Esophagus squamous epithelium (tissue), 5 donors: ENCODE results near the gene HOXA9. TPM values are rescaled to one million over a fixed set of nuclear protein-coding genes. Genes with fewer than 3 reads are reported as not detected.

ENCODE experiments used
- DNase-seq: peaks from one replicate; lab custom pipeline; 2025; lab: John Stamatoyannopoulos, UW
- H3K27ac ChIP-seq, 4 donors: fragments of 200-600 bp; sonication (generic); one replicate each; pipeline ENCODE4 v1.5.1; 2016 to 2019; ENCODE audit warnings: mild to moderate bottlenecking in 1 of 4
- H3K27me3 ChIP-seq, 4 donors: fragments of 200-600 bp; sonication (generic); 1 replicate in 3 of 4; 2 replicates in 1 of 4; pipeline versions ENCODE4 v1.5.1 to v1.6.0; 2017 to 2021; ENCODE audit warnings: antibody characterized with exemption in 1 of 4
- H3K36me3 ChIP-seq, 3 donors: fragments of 200-600 bp; sonication (generic); one replicate each; pipeline ENCODE4 v1.5.1; 2016 to 2019
- H3K4me1 ChIP-seq, 3 donors: fragments of 200-600 bp; sonication (generic); one replicate each; pipeline ENCODE4 v1.5.1; 2017 to 2019
- H3K4me3 ChIP-seq, 4 donors: fragments of 200-600 bp; sonication (generic); 1 replicate in 3 of 4; 2 replicates in 1 of 4; pipeline ENCODE4 v1.5.1; 2016 to 2019; ENCODE audit warnings: mild to moderate bottlenecking in 2 of 4, moderate library complexity in 1 of 4
- H3K9me3 ChIP-seq, 3 donors: fragments of 200-600 bp; sonication (generic); one replicate each; pipeline ENCODE4 v1.5.1; 2016 to 2019
- CTCF ChIP-seq, 6 experiments: fragments of 450-650 bp in 4 of 6; fragments of 200-600 bp in 2 of 6; sonication (generic) in 2 of 6; IDR thresholded peaks; one replicate each; pipeline ENCODE4 v1.5.1; 2016 to 2019; ENCODE audit warnings: antibody characterized with exemption in 6 of 6, mild to moderate bottlenecking in 4 of 6, moderate library complexity in 4 of 6
- POLR2A ChIP-seq, 4 donors: fragments of 450-650 bp; IDR thresholded peaks; one replicate each; pipeline ENCODE4 v1.6.1; 2017; ENCODE audit warnings: antibody characterized with exemption in 4 of 4, mild to moderate bottlenecking in 4 of 4, moderate library complexity in 3 of 4
- WGBS, 2 donors: methylation state at CpG; one replicate each; pipeline ENCODE4 v1.1.5; 2018; 5-methylcytosine and 5-hydroxymethylcytosine counted together
- intact Hi-C: fragments of 100-400 bp; cut with DNase I; formaldehyde crosslinking; loops from one replicate; pipeline ENCODE4 v1.15.0; 2022
- total RNA-seq, 4 donors: library from RNA; depleted of rRNA; stranded (reverse); fragments of >200 nt; gene quantifications; one replicate each; pipeline ENCODE4 v1.1.0, GENCODE V29; 2016
- donor health status: DM: yes; HTN: yes; CAD: no.

Gene HOXA9
- total RNA-seq, 4 donors from 2014 or later: 0.57 to 1.1 TPM; not detected in 2

GRCh38 chr7:27209933-27210440, 44.6 kb upstream of the HOXA9 start:
- no peak overlapping the region for H3K27ac ChIP-seq

GRCh38 chr7:27208998-27209397, 43.7 kb upstream of the HOXA9 start:
- Histone ChIP-seq H3K9me3 (no peaks in the 10 kb centered on the region), H3K4me1 (peaks cover 7 to 31% (median 21%) of the 10 kb centered on the region in 3 donors), H3K27me3 (peaks cover 35 to 100% (median 71%) of the 10 kb centered on the region in 4 donors), H3K36me3 (no peaks in the 10 kb centered on the region), H3K4me3 (no peak overlapping the region), H3K27ac (no peak overlapping the region)
- WGBS, 2 donors: 79 to 93% methylated on average over 3 to 4 of the region's 4 CpGs
- no peak for DNase-seq
- intact Hi-C loops: no loop called here
- TF ChIP-seq POLR2A (IDR thresholded peaks at IDR 0.05) (no peak), CTCF (IDR thresholded peaks at IDR 0.05) (no peak)

More at GRCh38 chr7:27209933-27210440, 44.6 kb upstream of the HOXA9 start:
- WGBS, 2 donors: 11 to 35% methylated on average over 3 to 4 of the region's 11 CpGs
- no peaks in the 10 kb centered on the region for H3K9me3 ChIP-seq
- DNase-seq: no peak
- peaks cover 7 to 25% (median 16%) of the 10 kb centered on the region in 3 donors for H3K4me1 ChIP-seq
- H3K4me3 ChIP-seq: no peak overlapping the region
- TF ChIP-seq POLR2A (IDR thresholded peaks at IDR 0.05): no peak
- TF ChIP-seq CTCF (IDR thresholded peaks at IDR 0.05): no peak
- no peaks in the 10 kb centered on the region for H3K36me3 ChIP-seq
- peaks cover 25 to 100% (median 66%) of the 10 kb centered on the region in 4 donors for H3K27me3 ChIP-seq
- intact Hi-C loops: loop anchor here (5.0 kb wide), 1 partner anchor 372 kb away; no protein-coding TSS in a partner anchor

- TF ChIP-seq CTCF (IDR thresholded peaks at IDR 0.05) (no peak), POLR2A (IDR thresholded peaks at IDR 0.05) (no peak)
- Histone ChIP-seq H3K36me3 (no peaks in the 10 kb centered on the region), H3K4me3 (no peak overlapping the region), H3K4me1 (peaks cover 7 to 19% (median 15%) of the 10 kb centered on the region in 3 donors), H3K27me3 (peaks cover 26 to 100% (median 68%) of the 10 kb centered on the region in 4 donors), H3K27ac (no peak overlapping the region), H3K9me3 (no peaks in the 10 kb centered on the region)
- intact Hi-C loops: no loop called here
- no peak for DNase-seq
- 42 to 47% methylated on average over 7 of the region's 7 CpGs for WGBS, 2 donors
Measured at GRCh38 chr7:27207348-27207985, 42.1 kb upstream of the HOXA9 start.

- 13% methylated on average over 24 to 43 of the region's 52 CpGs for WGBS, 2 donors
- TF ChIP-seq CTCF (IDR thresholded peaks at IDR 0.05): no peak
- no peak for TF ChIP-seq POLR2A (IDR thresholded peaks at IDR 0.05)
- Histone ChIP-seq H3K36me3 (no peaks in the 10 kb centered on the region), H3K27ac (no peak overlapping the region), H3K27me3 (peaks cover 35 to 100% (median 70%) of the 10 kb centered on the region in 4 donors), H3K9me3 (no peaks in the 10 kb centered on the region), H3K4me1 (peaks cover 15 to 34% (median 23%) of the 10 kb centered on the region in 3 donors), H3K4me3 (peak overlapping the region in 1 of 4 donors; percentile 31)
- intact Hi-C loops: no loop called here
- DNase-seq: no peak
Measured at GRCh38 chr7:27205325-27206280, 40.3 kb upstream of the HOXA9 start.
